HG03378 (cell line): ENCODE measurements around the gene TXNDC16.

Experiments used
- ATAC-seq: cut with Tn5 transposase; IDR thresholded peaks from one replicate; pipeline ENCODE4 v1.9.1; 2021; ENCODE audit warnings: mild to moderate bottlenecking, moderate library complexity; ENCODE audit not compliant: unreplicated experiment

Gene TXNDC16

DNA sequence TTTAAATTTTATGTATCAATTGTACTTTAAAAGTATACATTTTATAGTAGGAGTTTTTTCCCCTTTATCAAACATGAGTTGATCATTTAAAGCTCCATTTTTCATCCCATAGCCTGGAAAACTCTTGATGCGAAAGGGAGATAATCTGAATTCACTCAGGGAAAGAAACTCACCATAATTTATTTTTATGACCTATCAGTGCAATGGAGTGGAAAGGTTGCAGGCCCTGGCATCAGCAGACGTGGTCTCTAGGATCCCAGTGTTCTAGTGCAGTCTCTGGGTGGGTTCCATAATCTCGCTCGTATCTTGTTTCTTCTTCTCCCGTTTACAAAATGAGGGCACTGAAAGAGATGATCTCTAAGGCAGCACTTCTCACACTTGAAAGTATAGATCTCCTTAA, 153.2 kb downstream of the TXNDC16 start:
- no peak for ATAC-seq

DNA sequence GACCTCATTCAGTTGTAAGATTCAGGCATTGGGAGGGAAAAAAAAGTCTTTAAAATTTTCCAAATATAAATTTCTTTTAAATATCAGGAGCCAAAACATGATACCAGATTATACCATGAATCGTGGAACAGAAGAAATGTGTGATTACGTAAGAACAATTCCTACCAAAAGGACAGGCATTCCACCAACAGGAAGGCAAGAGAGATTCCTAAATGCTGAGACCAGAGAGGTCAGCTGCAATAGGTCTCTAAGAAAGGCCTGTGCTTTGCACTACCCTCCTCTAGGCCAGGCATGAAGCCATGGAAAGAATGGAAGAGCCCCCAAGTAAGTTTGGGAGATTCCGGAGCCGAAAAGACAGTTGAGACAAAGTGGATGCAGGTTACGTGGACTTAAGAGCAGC, 154.5 kb downstream of the TXNDC16 start:
- ATAC-seq: no peak

DNA sequence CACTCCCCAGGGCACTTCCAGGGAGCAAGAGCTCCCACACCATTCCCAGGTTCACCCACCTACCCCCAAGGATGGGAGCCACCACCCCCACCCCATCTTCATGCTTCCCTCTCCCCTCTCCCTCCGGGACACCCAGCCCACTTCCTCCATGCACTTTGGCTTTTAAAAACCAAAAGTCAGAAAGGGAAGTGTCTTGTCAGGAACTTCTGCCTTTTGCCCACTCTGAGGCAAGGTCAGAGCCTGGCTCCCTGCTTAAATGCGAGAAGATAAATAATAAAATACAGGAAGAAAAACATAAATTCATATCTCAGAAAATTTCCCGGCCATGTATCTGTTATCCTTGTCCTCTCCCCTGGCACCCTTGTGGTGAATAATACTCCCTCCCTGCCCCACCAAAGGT, 156.6 kb downstream of the TXNDC16 start:
- no peak for ATAC-seq

DNA sequence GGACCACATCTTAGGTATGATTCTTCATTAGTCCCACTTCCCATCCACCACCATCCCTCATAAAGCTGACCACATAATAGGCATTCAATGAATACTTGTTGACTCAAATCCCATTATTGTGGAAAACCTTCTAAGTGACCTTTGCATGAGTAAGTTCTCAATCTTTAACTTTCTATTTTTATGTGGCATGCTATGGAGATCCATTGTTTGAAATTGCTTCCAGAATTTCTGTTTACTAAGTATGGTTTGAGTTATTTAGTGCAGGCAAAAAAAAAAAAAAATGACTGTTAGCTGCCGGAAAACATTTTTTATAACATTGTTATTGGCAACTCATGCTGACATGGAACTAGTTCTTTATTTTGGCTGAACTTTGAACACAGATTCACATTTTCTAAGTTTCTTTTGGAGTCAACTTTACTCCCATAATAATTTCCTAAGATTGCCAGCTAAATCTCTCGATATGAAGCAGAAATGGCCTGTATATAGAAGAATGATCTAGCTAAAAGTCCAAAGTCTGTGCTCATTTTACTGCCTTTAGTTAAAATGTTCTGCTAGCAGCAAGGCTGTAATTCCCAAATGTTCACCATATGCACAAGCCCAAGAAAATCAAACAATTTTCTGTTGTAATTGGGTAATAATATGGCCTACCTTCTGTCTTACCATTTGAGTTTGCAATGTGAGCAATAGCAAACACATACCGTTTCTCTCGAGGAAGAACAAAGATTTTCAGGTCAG, 160.3 kb downstream of the TXNDC16 start:
- no peak for ATAC-seq
